Nephron progenitor cell (in vitro differentiated cells): Measurements from ENCODE around the gene RPS6KB2.

ENCODE experiments used
- DNase-seq: peaks from one replicate; pipeline ENCODE4 v3.0.0; 2021
- H3K27ac Mint-ChIP-seq: 2 replicates; pipeline ENCODE4 v1.8.0; 2021; ENCODE audit warnings: mild to moderate bottlenecking, moderate library complexity, mixed read lengths
- H3K27me3 Mint-ChIP-seq: 2 replicates; pipeline ENCODE4 v1.8.0; 2021; ENCODE audit warnings: mild to moderate bottlenecking, low read depth, mixed read lengths; ENCODE audit not compliant: poor library complexity
- H3K36me3 Mint-ChIP-seq: 2 replicates; pipeline ENCODE4 v1.8.0; 2021; ENCODE audit warnings: low read depth, mixed read lengths
- H3K4me1 Mint-ChIP-seq: 2 replicates; pipeline ENCODE4 v1.8.0; 2021; ENCODE audit warnings: mixed read lengths
- H3K4me3 Mint-ChIP-seq: 2 replicates; pipeline ENCODE4 v1.8.0; 2021; ENCODE audit warnings: mild to moderate bottlenecking, moderate library complexity, mixed read lengths
- H3K9me3 Mint-ChIP-seq: 2 replicates; pipeline ENCODE4 v1.8.0; 2021; ENCODE audit warnings: mild to moderate bottlenecking, moderate library complexity, mixed read lengths
- CTCF ChIP-seq: fragments of 200-600 bp; sonication (generic); IDR thresholded peaks from 2 replicates; pipeline ENCODE4 v1.5.0; 2021; ENCODE audit warnings: antibody characterized with exemption

The RPS6KB2 gene

GRCh38 chr11:67451658-67451976 lies 23.3 kb downstream of the RPS6KB2 start:
- Mint-ChIP-seq H3K4me3 (no peak overlapping the region), H3K36me3 (no peaks in the 10 kb centered on the region), H3K4me1 (peaks cover 39% of the 10 kb centered on the region), H3K27ac (peak overlapping the region; percentile 66), H3K27me3 (no peaks in the 10 kb centered on the region), H3K9me3 (no peaks in the 10 kb centered on the region)
- DNase-seq, result no peak
- TF ChIP-seq CTCF, result no peak

DNA sequence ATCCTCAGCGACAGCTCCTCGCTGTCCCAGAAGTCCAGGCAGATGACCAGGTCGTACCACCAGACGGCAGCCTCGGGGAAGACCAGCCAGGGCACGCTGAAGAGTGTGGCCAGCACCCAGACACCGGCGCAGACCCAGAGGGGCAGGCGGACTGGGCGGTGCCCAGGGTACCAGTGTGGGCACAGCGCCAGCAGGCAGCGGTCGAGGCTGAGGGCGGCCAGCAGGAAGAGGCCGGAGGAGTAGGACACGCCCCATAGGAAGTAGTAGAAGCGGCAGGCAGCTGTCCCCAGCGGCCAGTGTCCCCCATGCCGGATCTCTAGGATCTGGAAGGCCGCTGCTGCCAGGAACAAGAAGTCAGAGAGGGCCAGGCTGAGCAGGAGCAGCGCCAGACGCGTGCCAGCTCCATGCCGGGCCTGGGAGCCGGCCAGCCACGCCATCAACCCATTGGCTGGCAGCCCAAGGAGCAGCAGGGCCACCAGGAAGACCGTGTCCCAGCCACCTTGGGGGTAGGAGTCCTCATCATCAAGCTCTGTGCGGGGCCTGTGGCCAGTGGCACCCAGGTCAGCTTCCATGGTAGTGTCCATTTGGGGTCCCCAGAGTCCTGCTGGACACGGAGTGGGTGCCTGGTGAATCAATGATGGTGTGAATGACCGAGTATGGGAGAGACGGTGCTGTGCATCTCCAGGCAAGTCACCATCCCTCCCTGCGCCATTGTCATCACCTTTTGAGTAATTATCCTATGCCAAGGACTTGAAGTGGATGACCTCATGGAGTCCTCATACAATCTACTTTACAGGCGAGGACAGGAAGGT lies 24.1 kb downstream of the RPS6KB2 start, which contains the start of gene GPR152:
TSS of gene GPR152 (minus strand) at position 589 of the 812 bp plus-strand sequence. CDS start at position 584, 5 bp downstream.
- Mint-ChIP-seq H3K9me3 (no peaks in the 10 kb centered on the region), H3K36me3 (no peaks in the 10 kb centered on the region), H3K27me3 (no peaks in the 10 kb centered on the region), H3K27ac (peak within 1 kb of the TSS; percentile 66), H3K4me3 (no peak within 1 kb of the TSS), H3K4me1 (peaks cover 42% of the 10 kb centered on the region)
- no peak for DNase-seq
- TF ChIP-seq CTCF, result no peak

- H3K36me3 Mint-ChIP-seq, result no peaks in the 10 kb centered on the region
- H3K9me3 Mint-ChIP-seq, result no peaks in the 10 kb centered on the region
- DNase-seq, result no peak
- no peak for TF ChIP-seq CTCF
- no peak overlapping the region for H3K27ac Mint-ChIP-seq
- peaks cover 40% of the 10 kb centered on the region for H3K4me1 Mint-ChIP-seq
- H3K27me3 Mint-ChIP-seq, result peaks cover 3% of the 10 kb centered on the region
- H3K4me3 Mint-ChIP-seq, result no peak overlapping the region
These were observed 25.8 kb downstream of the RPS6KB2 start for GRCh38 chr11:67453816-67454732.

GRCh38 chr11:67455054-67455453 lies 26.8 kb downstream of the RPS6KB2 start, which contains the start of gene CABP4:
Gene CABP4 (plus strand): TSS chr11:67455354. CDS start chr11:67455424, 70 bp downstream.
- H3K4me1 Mint-ChIP-seq, result peaks cover 36% of the 10 kb centered on the region
- TF ChIP-seq CTCF, result no peak
- H3K27ac Mint-ChIP-seq, result no peak within 1 kb of the TSS
- H3K9me3 Mint-ChIP-seq, result no peaks in the 10 kb centered on the region
- no peak within 1 kb of the TSS for H3K4me3 Mint-ChIP-seq
- DNase-seq, result no peak
- H3K27me3 Mint-ChIP-seq, result peaks cover 3% of the 10 kb centered on the region
- no peaks in the 10 kb centered on the region for H3K36me3 Mint-ChIP-seq

GRCh38 chr11:67456068-67456705 lies 27.9 kb downstream of the RPS6KB2 start:
- Mint-ChIP-seq H3K4me3 (no peak overlapping the region), H3K27me3 (peaks cover 3% of the 10 kb centered on the region), H3K9me3 (no peaks in the 10 kb centered on the region), H3K36me3 (no peaks in the 10 kb centered on the region), H3K4me1 (peaks cover 31% of the 10 kb centered on the region), H3K27ac (no peak overlapping the region)
- DNase-seq, result no peak
- TF ChIP-seq CTCF, result no peak
